MM.1S (cell line): ENCODE measurements around the gene BPIFB2.
A peak's percentile ranks its signal among the peaks of the same experiment; 100 is the strongest.

Source experiments
- DNase-seq: peaks from one replicate; pipeline ENCODE4 v3.0.0-alpha.2; 2015
- H2AFZ ChIP-seq: fragments of 300-600 bp; sonication (generic); 2 replicates; pipeline ENCODE4 v1.6.0; 2016; ENCODE audit warnings: antibody characterized with exemption, low read length
- H3F3A ChIP-seq: fragments of 300-600 bp; sonication (generic); 2 replicates; pipeline ENCODE4 v1.6.1; 2016; ENCODE audit warnings: mild to moderate bottlenecking, antibody characterized with exemption, low read length, moderate library complexity, mixed read lengths; ENCODE audit not compliant: insufficient read depth
- H3K27ac ChIP-seq: fragments of 300-600 bp; sonication (generic); 2 replicates; pipeline ENCODE4 v1.5.1; 2016; ENCODE audit warnings: mild to moderate bottlenecking, low read length
- H3K27me3 ChIP-seq: fragments of 300-600 bp; sonication (generic); replicated peaks from 2 replicates; pipeline ENCODE4 v1.6.0; 2016; ENCODE audit warnings: low read length; ENCODE audit not compliant: insufficient read depth
- H3K36me3 ChIP-seq: fragments of 300-600 bp; sonication (generic); replicated peaks from 2 replicates; pipeline ENCODE4 v1.6.1; 2016; ENCODE audit warnings: mild to moderate bottlenecking, low read length, mixed read lengths; ENCODE audit not compliant: insufficient read depth
- H3K4me1 ChIP-seq: fragments of 300-600 bp; sonication (generic); 2 replicates; pipeline ENCODE4 v1.6.1; 2016; ENCODE audit warnings: low read length, mixed read lengths
- H3K4me2 ChIP-seq: fragments of 300-600 bp; sonication (generic); 2 replicates; pipeline ENCODE4 v1.6.0; 2016; ENCODE audit warnings: low read depth, low read length
- H3K4me3 ChIP-seq: fragments of 300-600 bp; sonication (generic); 2 replicates; pipeline ENCODE4 v1.5.1; 2016; ENCODE audit warnings: low read length, mixed read lengths
- H3K79me2 ChIP-seq: fragments of 300-600 bp; sonication (generic); 2 replicates; pipeline ENCODE4 v1.6.1; 2016; ENCODE audit warnings: mixed run types, low read length, mixed read lengths
- H3K9ac ChIP-seq: fragments of 300-600 bp; sonication (generic); 2 replicates; pipeline ENCODE4 v1.6.1; 2016; ENCODE audit warnings: low read length, mixed read lengths
- H3K9me2 ChIP-seq: fragments of 300-600 bp; sonication (generic); replicated peaks from 2 replicates; pipeline ENCODE4 v1.6.1; 2016; ENCODE audit warnings: mild to moderate bottlenecking, low read length, mixed read lengths; ENCODE audit not compliant: insufficient read depth
- H3K9me3 ChIP-seq: fragments of 300-600 bp; sonication (generic); replicated peaks from 2 replicates; pipeline ENCODE4 v1.6.1; 2016; ENCODE audit warnings: mild to moderate bottlenecking, low read length, mixed read lengths; ENCODE audit not compliant: insufficient read depth
- H4K20me1 ChIP-seq: fragments of 300-600 bp; sonication (generic); 2 replicates; pipeline ENCODE4 v1.6.1; 2016; ENCODE audit warnings: mild to moderate bottlenecking, low read length, moderate library complexity, mixed read lengths; ENCODE audit not compliant: insufficient read depth
- CTCF ChIP-seq: fragments of 300-600 bp; sonication (generic); IDR thresholded peaks from 2 replicates; pipeline ENCODE4 v1.5.1; 2016; ENCODE audit warnings: antibody characterized with exemption, low read length, mixed read lengths
- EZH2 ChIP-seq: fragments of 300-600 bp; sonication (generic); optimal IDR thresholded peaks from 2 replicates; pipeline ENCODE3; 2017; ENCODE audit warnings: low read depth, mild to moderate bottlenecking, antibody characterized with exemption, low read length, mixed read lengths
- EZH2phosphoT487 ChIP-seq: fragments of 300-600 bp; sonication (generic); IDR thresholded peaks from 2 replicates; pipeline ENCODE4 v1.6.1; 2018; ENCODE audit warnings: antibody characterized with exemption, low read length

BPIFB2 gene

GRCh38 chr20:32970115-32970972 lies 37.2 kb upstream of the BPIFB2 start:
- no peak overlapping the region for H2AFZ ChIP-seq
- no peak overlapping the region for H3K4me2 ChIP-seq

DNA sequence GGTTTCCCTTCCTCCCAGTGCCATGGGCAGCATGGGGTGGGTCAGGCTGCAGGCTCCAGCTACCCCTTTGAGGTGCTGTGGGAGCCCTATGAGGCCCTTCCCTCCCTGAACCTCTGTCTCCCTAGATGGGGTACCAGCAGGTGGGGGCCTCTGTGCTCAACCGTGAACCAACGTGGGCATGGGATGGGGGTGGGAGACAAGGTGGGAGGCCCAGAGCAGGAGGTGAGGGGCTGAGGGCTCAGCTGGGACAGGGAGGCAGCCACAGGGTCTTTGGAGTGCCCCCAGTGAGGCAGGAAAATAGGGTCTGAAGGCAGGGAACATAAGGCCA lies 36.6 kb upstream of the BPIFB2 start:
- H3K79me2 ChIP-seq, result no peaks in the 10 kb centered on the region
- TF ChIP-seq EZH2 (no peak), CTCF (no peak), EZH2phosphoT487 (no peak)
- DNase-seq, result no peak
- no peak overlapping the region for H3K9ac ChIP-seq
- H3K36me3 ChIP-seq, result no peaks in the 10 kb centered on the region
- H3K9me2 ChIP-seq, result no peaks in the 10 kb centered on the region
- H3K4me2 ChIP-seq, result no peak overlapping the region
- H3K27ac ChIP-seq, result no peak overlapping the region
- no peaks in the 10 kb centered on the region for H3K27me3 ChIP-seq
- no peaks in the 10 kb centered on the region for H4K20me1 ChIP-seq
- no peaks in the 10 kb centered on the region for H3K9me3 ChIP-seq
- H3F3A ChIP-seq, result no peaks in the 10 kb centered on the region
- no peak overlapping the region for H2AFZ ChIP-seq
- H3K4me3 ChIP-seq, result no peak overlapping the region
- H3K4me1 ChIP-seq, result peaks cover 17% of the 10 kb centered on the region

More at GRCh38 chr20:32970115-32970972, 37.2 kb upstream of the BPIFB2 start:
- no peaks in the 10 kb centered on the region for H3K9me3 ChIP-seq
- H3K27me3 ChIP-seq, result no peaks in the 10 kb centered on the region
- DNase-seq, result no peak
- H3K9ac ChIP-seq, result no peak overlapping the region
- H3K9me2 ChIP-seq, result no peaks in the 10 kb centered on the region
- H3K4me1 ChIP-seq, result peaks cover 17% of the 10 kb centered on the region
- no peak for TF ChIP-seq EZH2
- no peak for TF ChIP-seq EZH2phosphoT487
- TF ChIP-seq CTCF, result no peak
- H4K20me1 ChIP-seq, result no peaks in the 10 kb centered on the region
- no peak overlapping the region for H3K27ac ChIP-seq
- H3F3A ChIP-seq, result no peaks in the 10 kb centered on the region
- H3K79me2 ChIP-seq, result no peaks in the 10 kb centered on the region
- H3K4me3 ChIP-seq, result no peak overlapping the region
- H3K36me3 ChIP-seq, result no peaks in the 10 kb centered on the region

DNA sequence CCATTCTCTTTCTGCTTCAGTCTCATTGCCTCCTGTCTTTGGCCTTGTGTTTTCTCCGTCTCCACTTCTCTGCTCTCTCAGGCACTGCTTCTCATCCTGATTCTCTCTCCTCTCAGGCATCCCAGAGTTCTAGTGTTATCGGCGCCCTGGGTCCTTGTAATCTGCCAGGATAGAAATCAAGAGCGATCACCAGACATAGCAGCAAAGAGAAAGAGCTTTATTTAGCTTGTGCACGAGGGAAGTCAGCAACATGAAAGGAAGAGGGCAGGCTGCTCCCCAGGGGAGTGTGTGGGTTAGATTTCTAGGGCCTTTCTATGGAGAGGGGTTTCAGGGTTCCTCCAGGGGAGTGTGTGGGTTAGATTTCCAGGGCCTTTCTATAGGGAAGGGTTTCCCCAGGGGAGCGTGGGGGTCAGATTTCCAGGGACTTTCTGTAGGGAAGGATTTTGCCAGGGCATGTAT lies 35.8 kb upstream of the BPIFB2 start:
- Histone ChIP-seq H3F3A (no peaks in the 10 kb centered on the region), H3K27ac (peak overlapping the region; percentile 30; the same call in 1 of the 2 replicates), H3K79me2 (no peaks in the 10 kb centered on the region), H3K9ac (no peak overlapping the region), H3K9me2 (no peaks in the 10 kb centered on the region), H2AFZ (peak overlapping the region; percentile 81), H3K27me3 (no peaks in the 10 kb centered on the region), H3K4me3 (no peak overlapping the region), H4K20me1 (no peaks in the 10 kb centered on the region), H3K4me2 (peak overlapping the region; percentile 59), H3K36me3 (no peaks in the 10 kb centered on the region), H3K9me3 (no peaks in the 10 kb centered on the region), H3K4me1 (peaks cover 17% of the 10 kb centered on the region)
- no peak for TF ChIP-seq EZH2phosphoT487
- TF ChIP-seq CTCF, result no peak
- TF ChIP-seq EZH2, result no peak
- DNase-seq, result no peak
